Measurements from ENCODE around the gene NELFA. TPM values are rescaled to one million over a fixed set of nuclear protein-coding genes. Genes with fewer than 3 reads are reported as not detected.

NELFA gene
- total RNA-seq, 2 donors from 2014 or later = 8.0 to 12.7 TPM

DNA sequence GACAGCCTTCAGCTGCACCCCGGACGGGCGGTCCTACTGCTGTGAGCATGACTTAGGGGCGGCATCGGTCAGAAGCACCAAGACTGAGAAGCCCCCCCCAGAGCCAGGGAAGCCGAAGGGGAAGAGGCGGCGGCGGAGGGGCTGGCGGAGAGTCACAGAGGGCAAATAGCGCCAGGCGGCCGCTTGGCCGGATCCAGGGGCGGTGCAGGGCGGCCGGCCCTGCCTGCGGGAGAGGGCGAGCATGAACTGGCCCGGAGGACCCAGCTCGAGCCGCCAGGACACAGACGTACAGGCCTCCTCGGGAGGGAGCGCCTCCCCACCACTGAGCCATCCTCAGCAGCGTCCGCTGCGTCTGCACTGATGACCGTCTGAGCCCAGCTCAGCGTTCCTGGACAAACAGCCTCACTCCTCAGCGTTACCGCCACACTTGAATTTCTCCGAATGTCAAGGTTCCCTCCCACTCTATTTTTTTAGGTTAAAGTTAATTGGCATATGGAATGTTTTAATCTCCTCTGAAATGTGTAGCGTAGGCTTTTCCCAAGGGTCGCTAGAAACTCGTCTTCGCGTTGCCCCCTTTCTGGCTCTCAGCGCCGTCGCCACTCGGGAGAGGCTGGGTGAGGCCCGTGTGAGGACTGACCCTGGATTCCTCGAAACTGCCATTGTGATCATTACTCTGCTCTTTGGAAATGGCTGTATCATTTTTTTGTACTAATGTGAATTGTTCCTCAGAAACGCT, 29.9 kb downstream of the NELFA start:
- no peak for DNase-seq (ENCODE audit: low spot score)
- TF ChIP-seq, protein P1, sequence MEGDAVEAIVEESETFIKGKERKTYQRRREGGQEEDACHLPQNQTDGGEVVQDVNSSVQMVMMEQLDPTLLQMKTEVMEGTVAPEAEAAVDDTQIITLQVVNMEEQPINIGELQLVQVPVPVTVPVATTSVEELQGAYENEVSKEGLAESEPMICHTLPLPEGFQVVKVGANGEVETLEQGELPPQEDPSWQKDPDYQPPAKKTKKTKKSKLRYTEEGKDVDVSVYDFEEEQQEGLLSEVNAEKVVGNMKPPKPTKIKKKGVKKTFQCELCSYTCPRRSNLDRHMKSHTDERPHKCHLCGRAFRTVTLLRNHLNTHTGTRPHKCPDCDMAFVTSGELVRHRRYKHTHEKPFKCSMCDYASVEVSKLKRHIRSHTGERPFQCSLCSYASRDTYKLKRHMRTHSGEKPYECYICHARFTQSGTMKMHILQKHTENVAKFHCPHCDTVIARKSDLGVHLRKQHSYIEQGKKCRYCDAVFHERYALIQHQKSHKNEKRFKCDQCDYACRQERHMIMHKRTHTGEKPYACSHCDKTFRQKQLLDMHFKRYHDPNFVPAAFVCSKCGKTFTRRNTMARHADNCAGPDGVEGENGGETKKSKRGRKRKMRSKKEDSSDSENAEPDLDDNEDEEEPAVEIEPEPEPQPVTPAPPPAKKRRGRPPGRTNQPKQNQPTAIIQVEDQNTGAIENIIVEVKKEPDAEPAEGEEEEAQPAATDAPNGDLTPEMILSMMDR (IDR thresholded peaks at IDR 0.05) = no peak
- Histone ChIP-seq H3K36me3 (peaks cover 73% of the 10 kb centered on the region), H3K4me3 (no peak overlapping the region), H3K4me1 (peaks cover 0 to under 1% of the 10 kb centered on the region in 2 donors), H3K9me3 (no peaks in the 10 kb centered on the region), H3K27ac (no peak overlapping the region), H3K27me3 (no peaks in the 10 kb centered on the region)

DNA sequence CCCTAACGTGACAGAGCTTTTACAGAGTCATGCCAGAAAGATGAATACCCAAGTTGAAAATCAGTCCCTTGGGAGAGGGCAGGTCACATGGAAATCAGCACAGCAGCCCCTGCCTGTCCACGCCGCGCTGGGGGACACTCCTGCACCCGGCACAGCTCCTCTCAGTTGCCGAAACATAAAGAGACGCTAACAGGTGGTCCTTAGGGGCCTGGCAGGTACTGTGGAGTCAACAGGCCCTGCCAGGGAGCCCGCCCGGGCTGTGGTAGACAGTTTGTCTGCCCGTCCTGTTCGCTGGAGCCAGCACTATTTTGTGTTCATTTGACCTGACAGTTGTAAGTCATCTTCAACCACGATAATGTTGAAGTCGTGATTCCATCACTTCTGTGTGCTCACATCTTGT, 30.5 kb downstream of the NELFA start:
- no peak for DNase-seq (ENCODE audit: low spot score)
- H3K4me3 ChIP-seq = no peak overlapping the region
- TF ChIP-seq, protein P1 (IDR thresholded peaks at IDR 0.05) = no peak
- H3K27me3 ChIP-seq = no peaks in the 10 kb centered on the region
- H3K9me3 ChIP-seq = no peaks in the 10 kb centered on the region
- H3K27ac ChIP-seq = no peak overlapping the region
- H3K4me1 ChIP-seq = no peaks in the 10 kb centered on the region
- peaks cover 66% of the 10 kb centered on the region for H3K36me3 ChIP-seq

DNA sequence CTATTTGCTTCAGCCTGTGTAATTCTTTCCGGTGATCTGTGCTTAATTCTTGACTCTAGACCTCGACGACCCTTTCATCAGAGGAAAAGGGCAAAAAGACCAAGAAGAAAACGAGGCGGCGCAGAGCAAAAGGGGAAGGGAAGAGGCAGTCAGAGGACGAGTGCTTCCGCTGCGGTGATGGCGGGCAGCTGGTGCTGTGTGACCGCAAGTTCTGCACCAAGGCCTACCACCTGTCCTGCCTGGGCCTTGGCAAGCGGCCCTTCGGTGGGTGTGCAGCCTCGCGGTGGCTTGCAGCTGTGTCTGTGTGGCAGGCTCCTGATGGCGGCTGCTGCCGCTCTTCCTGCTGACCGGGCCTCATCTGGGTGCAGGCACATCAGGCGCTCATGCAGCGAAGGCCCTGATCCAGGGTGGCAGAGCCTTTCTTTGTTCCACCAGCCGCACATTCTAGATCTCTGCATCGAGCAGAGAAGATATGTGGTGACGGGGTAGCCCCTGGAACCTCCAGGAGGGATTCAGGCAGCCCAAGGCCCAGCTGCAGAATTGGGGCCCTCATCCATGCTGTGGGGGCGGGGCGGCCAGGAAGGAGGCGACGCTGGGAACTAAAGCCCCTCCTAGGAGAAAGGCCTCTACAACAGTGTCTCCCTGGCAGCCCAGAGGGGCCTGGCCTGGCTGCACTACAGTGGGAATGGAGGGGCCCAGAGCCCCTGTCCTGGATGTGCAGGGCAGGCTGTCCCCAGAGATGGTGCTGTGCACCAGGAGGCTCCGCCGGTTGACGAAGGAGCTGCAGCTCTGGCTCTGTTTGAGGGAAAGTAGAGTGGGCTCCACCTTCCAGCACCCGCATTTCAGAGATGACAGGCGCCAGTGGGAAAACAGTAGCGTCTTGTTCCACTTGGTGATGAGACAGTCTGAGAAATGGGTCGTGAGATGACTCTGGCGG, 32.1 kb downstream of the NELFA start:
- Histone ChIP-seq H3K4me1 (no peaks in the 10 kb centered on the region), H3K36me3 (peaks cover 51% of the 10 kb centered on the region), H3K4me3 (no peak overlapping the region), H3K9me3 (no peaks in the 10 kb centered on the region), H3K27me3 (no peaks in the 10 kb centered on the region), H3K27ac (no peak overlapping the region)
- DNase-seq (ENCODE audit: low spot score) = no peak
- TF ChIP-seq, protein P1 (IDR thresholded peaks at IDR 0.05) = no peak

DNA sequence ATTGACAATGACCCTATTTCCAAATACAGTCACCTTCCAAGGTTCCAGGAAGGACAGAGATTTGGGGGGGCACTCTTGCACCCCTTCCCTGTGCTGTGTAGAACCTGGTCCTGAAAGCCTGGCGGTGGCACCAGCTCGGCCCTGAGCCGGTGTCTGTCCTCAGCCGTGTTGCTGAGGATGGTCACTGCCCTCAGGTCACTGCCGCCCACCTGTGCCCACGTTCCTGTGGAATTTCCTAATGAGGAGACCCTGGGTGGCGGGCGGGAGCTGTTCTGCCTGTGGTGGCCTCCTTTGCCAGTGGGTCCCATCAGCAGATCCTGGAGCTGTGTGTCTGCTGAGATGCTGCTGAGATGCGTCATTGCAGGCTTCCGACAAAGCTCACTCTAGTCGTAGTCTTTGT, 32.9 kb downstream of the NELFA start:
- H3K27ac ChIP-seq = no peak overlapping the region
- no peaks in the 10 kb centered on the region for H3K27me3 ChIP-seq
- no peak for DNase-seq (ENCODE audit: low spot score)
- no peaks in the 10 kb centered on the region for H3K4me1 ChIP-seq
- TF ChIP-seq, protein P1 (IDR thresholded peaks at IDR 0.05) = no peak
- no peak overlapping the region for H3K4me3 ChIP-seq
- H3K9me3 ChIP-seq = no peaks in the 10 kb centered on the region
- peaks cover 45% of the 10 kb centered on the region for H3K36me3 ChIP-seq

DNA sequence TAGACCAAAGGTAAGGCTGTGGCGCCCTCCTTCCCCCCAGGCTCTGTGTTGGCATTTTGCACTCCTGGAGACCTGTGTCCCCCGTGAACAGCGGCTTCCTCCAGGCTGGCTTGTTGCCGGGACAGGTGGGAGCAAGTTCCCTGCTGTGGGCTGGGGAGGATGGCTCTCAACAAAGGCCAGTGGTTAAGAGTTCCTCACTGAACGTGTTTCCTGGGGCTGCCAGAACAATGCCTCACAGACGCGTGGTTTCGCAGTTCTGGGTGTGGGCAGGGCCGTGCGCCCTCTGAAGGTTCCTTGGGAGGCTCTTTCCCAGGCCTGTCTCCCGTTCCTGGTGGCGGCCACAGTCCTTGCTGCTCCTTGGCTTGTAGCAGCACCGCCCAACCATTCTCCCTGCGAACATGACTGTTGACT, 33.4 kb downstream of the NELFA start:
- no peak for DNase-seq (ENCODE audit: low spot score)

More for the DNA sequence above, 33.4 kb downstream of the NELFA start:
- Histone ChIP-seq H3K27me3 (no peaks in the 10 kb centered on the region), H3K36me3 (peaks cover 45% of the 10 kb centered on the region), H3K4me3 (no peak overlapping the region), H3K9me3 (no peaks in the 10 kb centered on the region), H3K4me1 (no peaks in the 10 kb centered on the region), H3K27ac (no peak overlapping the region)
- TF ChIP-seq, protein P1 (IDR thresholded peaks at IDR 0.05) = no peak

Measured in right atrium auricular region (tissue), 2 donors.